Activated T-cell treated with anti-CD3 and anti-CD28 coated beads, Interleukin-2, amount 50 U/mL, for 72 hours (primary cell): ENCODE measurements around the gene LRRN2. TPM values are rescaled to one million over a fixed set of nuclear protein-coding genes. Genes with fewer than 3 reads are reported as not detected.

Experiments used
- ATAC-seq, 2 donors: fragments of 150-1000 bp; cut with Tn5 transposase; replicated peaks in 1 of 2; 2 replicates each; pipeline ENCODE4 v1.10.0; 2021; ENCODE audit warnings: moderate library complexity in 2 of 2, mild to moderate bottlenecking in 1 of 2
- DNase-seq, 2 donors: peaks; one replicate each; pipeline ENCODE4 v3.0.0; 2021 to 2022; ENCODE audit warnings: mixed read lengths in 1 of 2
- H3K27ac Mint-ChIP-seq: one replicate; pipeline ENCODE4 v1.8.0; 2022; ENCODE audit warnings: mild to moderate bottlenecking, moderate library complexity, mixed read lengths
- H3K27me3 Mint-ChIP-seq: one replicate; pipeline ENCODE4 v1.8.0; 2022; ENCODE audit warnings: low read depth, mixed read lengths
- H3K36me3 Mint-ChIP-seq, 2 donors: one replicate each; pipeline ENCODE4 v1.8.0; 2022; ENCODE audit warnings: mixed read lengths in 2 of 2, mild to moderate bottlenecking in 1 of 2; ENCODE audit not compliant: insufficient read depth in 2 of 2
- H3K4me1 Mint-ChIP-seq: one replicate; pipeline ENCODE4 v1.8.0; 2022; ENCODE audit warnings: low read depth, mixed read lengths
- H3K4me3 Mint-ChIP-seq, 2 donors: one replicate each; pipeline ENCODE4 v1.8.0; 2022; ENCODE audit warnings: mild to moderate bottlenecking in 2 of 2, mixed read lengths in 2 of 2, moderate library complexity in 2 of 2
- H3K9me3 Mint-ChIP-seq, 2 donors: one replicate each; pipeline ENCODE4 v1.8.0; 2022; ENCODE audit warnings: mixed read lengths in 2 of 2
- total RNA-seq, 2 donors: library from RNA; stranded (reverse); gene quantifications; one replicate each; pipeline ENCODE4 v1.2.3, GENCODE V29; 2022

Gene LRRN2
- total RNA-seq, 2 donors from 2014 or later, result not detected

GRCh38 chr1:204602871-204603542 lies 82.5 kb downstream of the LRRN2 start:
- H3K4me1 Mint-ChIP-seq, result no peaks in the 10 kb centered on the region
- H3K27ac Mint-ChIP-seq, result no peak overlapping the region
- no peaks in the 10 kb centered on the region for H3K36me3 Mint-ChIP-seq
- DNase-seq (no peak), ATAC-seq (no peak)
- H3K9me3 Mint-ChIP-seq, result no peaks in the 10 kb centered on the region
- H3K4me3 Mint-ChIP-seq, result no peak overlapping the region
- H3K27me3 Mint-ChIP-seq, result no peaks in the 10 kb centered on the region

- no peak overlapping the region for H3K27ac Mint-ChIP-seq
- H3K4me1 Mint-ChIP-seq, result no peaks in the 10 kb centered on the region
- no peaks in the 10 kb centered on the region for H3K36me3 Mint-ChIP-seq
- H3K27me3 Mint-ChIP-seq, result no peaks in the 10 kb centered on the region
- ATAC-seq (no peak), DNase-seq (no peak)
- no peak overlapping the region for H3K4me3 Mint-ChIP-seq
- H3K9me3 Mint-ChIP-seq, result no peaks in the 10 kb centered on the region
Measured at GRCh38 chr1:204602111-204602579, 83.4 kb downstream of the LRRN2 start.

- no peak for DNase-seq
- Mint-ChIP-seq H3K27ac (no peak overlapping the region), H3K4me3 (no peak overlapping the region), H3K4me1 (no peaks in the 10 kb centered on the region), H3K36me3 (peaks cover 0 to 2% of the 10 kb centered on the region in 2 donors), H3K9me3 (no peaks in the 10 kb centered on the region), H3K27me3 (no peaks in the 10 kb centered on the region)
- ATAC-seq, result no peak
Measured at GRCh38 chr1:204600968-204601367, 84.6 kb downstream of the LRRN2 start.

- H3K27ac Mint-ChIP-seq, result no peak overlapping the region
- H3K4me1 Mint-ChIP-seq, result no peaks in the 10 kb centered on the region
- H3K27me3 Mint-ChIP-seq, result no peaks in the 10 kb centered on the region
- H3K36me3 Mint-ChIP-seq, result peaks cover 0 to 2% of the 10 kb centered on the region in 2 donors
- no peak for ATAC-seq
- DNase-seq, result no peak
- no peaks in the 10 kb centered on the region for H3K9me3 Mint-ChIP-seq
- no peak overlapping the region for H3K4me3 Mint-ChIP-seq
Measured at GRCh38 chr1:204600203-204600602, 85.3 kb downstream of the LRRN2 start.

GRCh38 chr1:204599596-204599995 lies 85.9 kb downstream of the LRRN2 start:
- ATAC-seq (no peak), DNase-seq (no peak)
- H3K27me3 Mint-ChIP-seq, result no peaks in the 10 kb centered on the region
- H3K9me3 Mint-ChIP-seq, result no peaks in the 10 kb centered on the region
- H3K27ac Mint-ChIP-seq, result no peak overlapping the region
- no peaks in the 10 kb centered on the region for H3K4me1 Mint-ChIP-seq
- H3K36me3 Mint-ChIP-seq, result peaks cover 0 to 2% of the 10 kb centered on the region in 2 donors
- no peak overlapping the region for H3K4me3 Mint-ChIP-seq

GRCh38 chr1:204599098-204599497 lies 86.4 kb downstream of the LRRN2 start:
- DNase-seq (no peak), ATAC-seq (no peak)
- Mint-ChIP-seq H3K27me3 (no peaks in the 10 kb centered on the region), H3K4me1 (no peaks in the 10 kb centered on the region), H3K9me3 (no peaks in the 10 kb centered on the region), H3K36me3 (peaks cover 0 to 2% of the 10 kb centered on the region in 2 donors), H3K4me3 (no peak overlapping the region), H3K27ac (no peak overlapping the region)

GRCh38 chr1:204598319-204598969 lies 87.1 kb downstream of the LRRN2 start:
- Mint-ChIP-seq H3K4me3 (no peak overlapping the region), H3K27me3 (no peaks in the 10 kb centered on the region), H3K4me1 (no peaks in the 10 kb centered on the region), H3K9me3 (no peaks in the 10 kb centered on the region), H3K27ac (no peak overlapping the region), H3K36me3 (peaks cover 0 to 2% of the 10 kb centered on the region in 2 donors)
- DNase-seq (no peak), ATAC-seq (no peak)

- Mint-ChIP-seq H3K4me1 (no peaks in the 10 kb centered on the region), H3K27ac (no peak overlapping the region), H3K27me3 (no peaks in the 10 kb centered on the region), H3K36me3 (peaks cover 0 to 2% of the 10 kb centered on the region in 2 donors), H3K4me3 (no peak overlapping the region), H3K9me3 (no peaks in the 10 kb centered on the region)
- DNase-seq (no peak), ATAC-seq (no peak)
Measured at GRCh38 chr1:204592246-204592948, 93.1 kb downstream of the LRRN2 start.

GRCh38 chr1:204591473-204592090 lies 94.0 kb downstream of the LRRN2 start:
- no peak overlapping the region for H3K27ac Mint-ChIP-seq
- no peaks in the 10 kb centered on the region for H3K4me1 Mint-ChIP-seq
- H3K4me3 Mint-ChIP-seq, result no peak overlapping the region
- H3K9me3 Mint-ChIP-seq, result no peaks in the 10 kb centered on the region
- DNase-seq, result no peak
- H3K27me3 Mint-ChIP-seq, result no peaks in the 10 kb centered on the region
- ATAC-seq, result no peak
- H3K36me3 Mint-ChIP-seq, result no peaks in the 10 kb centered on the region

GRCh38 chr1:204589409-204590038 lies 96.0 kb downstream of the LRRN2 start:
- H3K36me3 Mint-ChIP-seq, result no peaks in the 10 kb centered on the region
- H3K9me3 Mint-ChIP-seq, result no peaks in the 10 kb centered on the region
- DNase-seq (no peak), ATAC-seq (no peak)
- H3K27me3 Mint-ChIP-seq, result no peaks in the 10 kb centered on the region
- H3K27ac Mint-ChIP-seq, result no peak overlapping the region
- H3K4me3 Mint-ChIP-seq, result no peak overlapping the region
- no peaks in the 10 kb centered on the region for H3K4me1 Mint-ChIP-seq

GRCh38 chr1:204588826-204589225 lies 96.7 kb downstream of the LRRN2 start:
- DNase-seq (no peak), ATAC-seq (no peak)
- no peak overlapping the region for H3K4me3 Mint-ChIP-seq
- no peaks in the 10 kb centered on the region for H3K4me1 Mint-ChIP-seq
- no peaks in the 10 kb centered on the region for H3K9me3 Mint-ChIP-seq
- no peaks in the 10 kb centered on the region for H3K36me3 Mint-ChIP-seq
- no peaks in the 10 kb centered on the region for H3K27me3 Mint-ChIP-seq
- H3K27ac Mint-ChIP-seq, result no peak overlapping the region

- H3K36me3 Mint-ChIP-seq, result no peaks in the 10 kb centered on the region
- H3K9me3 Mint-ChIP-seq, result no peaks in the 10 kb centered on the region
- H3K27me3 Mint-ChIP-seq, result no peaks in the 10 kb centered on the region
- no peak overlapping the region for H3K4me3 Mint-ChIP-seq
- H3K27ac Mint-ChIP-seq, result no peak overlapping the region
- H3K4me1 Mint-ChIP-seq, result no peaks in the 10 kb centered on the region
- no peak for DNase-seq
- ATAC-seq, result no peak
Measured at GRCh38 chr1:204587621-204588020, 97.9 kb downstream of the LRRN2 start.
